ENCODE results near the gene CMTM3. TPM values are rescaled to one million over a fixed set of nuclear protein-coding genes. Genes with fewer than 3 reads are reported as not detected.
"Not testable (repeated sequence)": the region's sequence is repeated elsewhere in the genome, so short reads cannot be mapped to it uniquely, and the experiment has no call there.

Gene CMTM3
- polyA plus RNA-seq, 1 experiment, result 33.5 TPM

DNA sequence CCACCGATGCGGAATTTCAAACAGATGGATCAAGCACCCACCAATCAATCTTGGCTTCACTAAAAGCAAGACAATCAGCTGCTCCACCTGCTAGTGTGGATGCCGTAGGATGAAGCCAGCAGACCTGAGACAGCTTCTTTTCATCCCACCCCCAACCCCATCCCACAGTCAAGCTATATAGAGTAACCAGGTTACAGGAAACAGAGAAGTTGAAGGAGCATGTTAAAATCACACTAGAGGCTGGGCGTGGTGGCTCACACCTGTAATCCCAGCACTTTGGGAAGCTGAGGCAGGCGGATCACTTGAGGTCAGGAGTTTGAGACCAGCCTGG is 54.3 kb downstream of the CMTM3 start:
- Histone ChIP-seq H3K27ac (ENCODE audit: low read depth, low read length) (no peak overlapping the region), H3K9me3 (ENCODE audit: control insufficient read depth, insufficient read depth, low read length) (no peaks in the 10 kb centered on the region), H3K4me3 (ENCODE audit: low read depth, low read length) (no peak overlapping the region), H3K27me3 (ENCODE audit: control insufficient read depth, insufficient read depth, low read length) (no peaks in the 10 kb centered on the region)
- TF ChIP-seq, protein P1, sequence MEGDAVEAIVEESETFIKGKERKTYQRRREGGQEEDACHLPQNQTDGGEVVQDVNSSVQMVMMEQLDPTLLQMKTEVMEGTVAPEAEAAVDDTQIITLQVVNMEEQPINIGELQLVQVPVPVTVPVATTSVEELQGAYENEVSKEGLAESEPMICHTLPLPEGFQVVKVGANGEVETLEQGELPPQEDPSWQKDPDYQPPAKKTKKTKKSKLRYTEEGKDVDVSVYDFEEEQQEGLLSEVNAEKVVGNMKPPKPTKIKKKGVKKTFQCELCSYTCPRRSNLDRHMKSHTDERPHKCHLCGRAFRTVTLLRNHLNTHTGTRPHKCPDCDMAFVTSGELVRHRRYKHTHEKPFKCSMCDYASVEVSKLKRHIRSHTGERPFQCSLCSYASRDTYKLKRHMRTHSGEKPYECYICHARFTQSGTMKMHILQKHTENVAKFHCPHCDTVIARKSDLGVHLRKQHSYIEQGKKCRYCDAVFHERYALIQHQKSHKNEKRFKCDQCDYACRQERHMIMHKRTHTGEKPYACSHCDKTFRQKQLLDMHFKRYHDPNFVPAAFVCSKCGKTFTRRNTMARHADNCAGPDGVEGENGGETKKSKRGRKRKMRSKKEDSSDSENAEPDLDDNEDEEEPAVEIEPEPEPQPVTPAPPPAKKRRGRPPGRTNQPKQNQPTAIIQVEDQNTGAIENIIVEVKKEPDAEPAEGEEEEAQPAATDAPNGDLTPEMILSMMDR (IDR thresholded peaks at IDR 0.05; ENCODE audit: low read depth, low read length), result no peak
- POLR2A ChIA-PET, result no interaction called here
- DNase-seq (ENCODE audit: low read depth, low spot score), result no peak
- CTCF ChIA-PET, result interaction anchor here (1.1 to 6.1 kb wide), 4 partner anchors 8 to 83 kb away, joined by 3 to 118 read pairs (median 4); no protein-coding TSS in a partner anchor

DNA sequence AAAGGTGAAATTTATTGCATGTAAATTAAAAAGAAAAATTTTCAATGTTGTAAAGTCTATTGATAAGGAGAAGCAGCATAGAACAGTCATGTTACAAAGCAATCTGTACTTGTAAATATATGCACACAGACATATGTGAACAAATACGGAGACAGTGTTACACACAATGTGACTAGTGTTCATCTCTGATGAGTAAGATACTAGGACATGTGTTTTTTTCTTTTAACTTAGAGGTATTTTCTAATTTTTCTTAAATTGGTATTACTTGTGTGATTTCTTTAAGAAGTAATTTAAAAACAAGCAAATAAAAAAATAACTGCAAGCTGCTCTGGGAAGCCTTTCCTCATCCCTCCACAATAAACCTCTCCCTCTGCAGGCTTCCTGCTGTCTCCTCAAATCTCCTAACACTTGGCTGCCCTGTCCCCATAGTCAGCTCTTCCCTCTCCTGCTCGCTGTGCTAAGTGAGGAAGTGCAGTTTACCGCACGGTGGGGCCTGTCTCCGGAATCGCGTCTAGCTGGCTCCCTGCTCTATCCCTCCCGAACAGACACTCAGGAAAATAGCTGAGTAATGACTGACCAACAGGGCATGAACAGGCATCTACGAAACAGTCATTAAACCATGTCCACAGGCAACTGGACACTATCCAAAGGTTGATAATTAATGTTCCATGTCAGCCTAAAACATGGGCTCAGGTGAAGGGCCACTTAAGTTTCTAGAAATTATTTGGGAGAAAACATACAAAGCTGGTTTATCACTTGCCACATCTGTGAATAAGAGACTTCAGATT is 56.1 kb downstream of the CMTM3 start:
- peak; percentile 41 for DNase-seq (ENCODE audit: low read depth, low spot score)
- Histone ChIP-seq H3K9me3 (ENCODE audit: control insufficient read depth, insufficient read depth, low read length) (no peaks in the 10 kb centered on the region), H3K27me3 (ENCODE audit: control insufficient read depth, insufficient read depth, low read length) (no peaks in the 10 kb centered on the region), H3K27ac (ENCODE audit: low read depth, low read length) (peak overlapping the region; percentile 79), H3K4me3 (ENCODE audit: low read depth, low read length) (peak overlapping the region; percentile 5; the same call in 1 of the 2 replicates)
- TF ChIP-seq, protein P1 (IDR thresholded peaks at IDR 0.05; ENCODE audit: low read depth, low read length), result peak; percentile 49
- POLR2A ChIA-PET, result interaction anchor here (0.8 to 1.8 kb wide), 6 partner anchors 9 to 91 kb away, joined by 3 to 5 read pairs (median 3); partner anchors contain the start of gene DYNC1LI2
- CTCF ChIA-PET, result interaction anchor here (0.8 to 6.1 kb wide), 14 partner anchors 8 to 212 kb away, joined by 3 to 118 read pairs (median 7); partner anchors contain the start of genes DYNC1LI2 and NAE1

DNA sequence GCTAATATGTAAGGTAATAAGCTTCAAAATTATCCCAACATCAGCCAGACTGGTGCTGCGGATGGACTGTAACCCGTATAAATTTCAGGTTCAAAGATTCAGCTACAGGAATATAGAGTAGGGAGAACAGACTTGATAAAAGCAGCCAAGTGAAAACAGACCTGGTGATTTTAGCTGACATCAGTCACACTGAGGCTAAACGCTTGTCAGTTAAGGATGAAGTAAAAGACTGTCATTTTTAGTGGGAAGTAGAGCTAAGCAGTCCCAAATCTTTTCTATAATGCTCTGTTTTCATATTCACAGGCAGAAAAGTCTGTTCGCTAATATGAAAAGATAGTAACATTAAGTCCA is 56.7 kb downstream of the CMTM3 start:
- CTCF ChIA-PET, result interaction anchor here (0.8 to 6.1 kb wide), 16 partner anchors 8 to 212 kb away, joined by 3 to 118 read pairs (median 6); partner anchors contain the start of genes DYNC1LI2 and NAE1
- no peak overlapping the region for H3K4me3 ChIP-seq (ENCODE audit: low read depth, low read length)
- no peaks in the 10 kb centered on the region for H3K27me3 ChIP-seq (ENCODE audit: control insufficient read depth, insufficient read depth, low read length)
- H3K27ac ChIP-seq (ENCODE audit: low read depth, low read length), result peak overlapping the region; percentile 79
- POLR2A ChIA-PET, result interaction anchor here (0.8 to 1.8 kb wide), 6 partner anchors 10 to 91 kb away, joined by 3 to 5 read pairs (median 3); partner anchors contain the start of gene DYNC1LI2
- TF ChIP-seq, protein P1 (IDR thresholded peaks at IDR 0.05; ENCODE audit: low read depth, low read length), result no peak
- no peak for DNase-seq (ENCODE audit: low read depth, low spot score)
- H3K9me3 ChIP-seq (ENCODE audit: control insufficient read depth, insufficient read depth, low read length), result no peaks in the 10 kb centered on the region

DNA sequence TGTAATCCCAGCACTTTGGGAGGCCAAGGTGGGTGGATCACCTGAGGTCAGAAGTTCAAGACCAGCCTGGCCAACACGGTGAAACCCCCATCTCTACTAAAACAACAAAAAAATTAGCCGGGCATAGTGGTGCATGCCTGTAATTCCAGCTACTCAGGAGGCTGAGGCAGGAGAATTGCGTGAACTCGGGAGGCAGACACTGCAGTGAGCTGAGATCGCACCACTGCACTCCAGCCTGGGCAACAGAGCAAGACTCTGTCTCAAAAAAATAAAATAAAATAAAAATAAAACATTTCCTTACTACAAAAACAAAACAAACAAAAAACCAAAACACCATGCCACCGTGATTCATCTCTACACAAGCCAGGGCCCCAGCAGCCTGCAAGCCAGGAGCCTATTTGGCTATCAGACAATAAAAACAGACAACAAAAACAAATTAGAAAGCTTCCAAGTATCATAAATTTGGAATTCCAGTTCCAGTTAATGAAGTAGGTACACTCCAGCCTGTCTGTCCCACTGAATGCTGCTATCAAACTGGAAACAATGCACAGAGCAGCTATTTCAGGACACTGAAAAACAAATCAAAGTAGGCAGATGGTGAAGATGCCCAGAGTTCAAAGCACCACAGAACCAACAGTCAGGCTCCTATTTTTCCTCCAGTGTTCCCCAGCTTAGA is 57.3 kb downstream of the CMTM3 start:
- POLR2A ChIA-PET, result interaction anchor here (1.0 to 1.8 kb wide), 2 partner anchors 44 to 90 kb away, joined by 3 to 5 read pairs; partner anchors contain the start of gene DYNC1LI2

DNA sequence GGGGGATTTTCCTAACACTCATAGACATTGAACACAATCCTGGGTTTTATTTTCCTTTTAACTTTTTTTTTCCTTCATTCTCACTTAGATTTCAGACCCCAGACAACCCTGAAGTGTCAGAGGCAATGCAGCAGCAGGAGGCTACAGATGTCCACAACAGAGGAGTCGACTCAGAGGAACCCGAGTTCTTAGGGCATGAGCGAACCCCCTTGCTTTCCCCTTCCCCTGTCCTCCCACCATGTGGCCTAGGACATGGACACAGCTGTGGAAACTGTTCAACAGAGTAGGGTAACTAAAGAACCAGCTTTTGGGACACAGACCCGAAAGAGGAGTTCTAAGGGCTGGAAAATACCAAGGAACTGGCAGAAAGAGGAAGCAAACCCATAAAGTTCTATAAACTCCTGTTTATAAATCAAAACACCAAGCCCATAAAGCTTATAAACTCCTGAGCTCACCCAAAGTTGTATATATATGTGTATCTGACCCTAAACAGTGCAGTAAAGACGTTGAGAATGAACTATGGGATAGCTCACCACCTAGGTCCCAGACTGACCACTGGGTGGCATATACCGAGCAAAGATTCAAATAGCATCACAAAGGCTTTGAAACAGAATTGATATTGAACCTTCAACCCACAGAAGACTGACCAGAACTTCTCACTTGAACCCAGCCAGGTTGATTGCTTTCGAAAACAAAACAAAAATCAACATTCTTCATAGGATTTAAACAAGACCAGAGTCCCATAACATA is 58.1 kb downstream of the CMTM3 start:
- Histone ChIP-seq H3K9me3 (ENCODE audit: control insufficient read depth, insufficient read depth, low read length) (no peaks in the 10 kb centered on the region), H3K27ac (ENCODE audit: low read depth, low read length) (no peak overlapping the region), H3K4me3 (ENCODE audit: low read depth, low read length) (no peak overlapping the region), H3K27me3 (ENCODE audit: control insufficient read depth, insufficient read depth, low read length) (no peaks in the 10 kb centered on the region)
- DNase-seq (ENCODE audit: low read depth, low spot score), result no peak
- CTCF ChIA-PET, result interaction anchor here (0.5 to 6.1 kb wide), 32 partner anchors 10 to 258 kb away, joined by 3 to 118 read pairs (median 5); partner anchors contain the start of genes DYNC1LI2 and NAE1
- TF ChIP-seq, protein P1 (IDR thresholded peaks at IDR 0.05; ENCODE audit: low read depth, low read length), result peak; percentile 70
- POLR2A ChIA-PET, result interaction anchor here (0.5 to 1.8 kb wide), 3 partner anchors 21 to 45 kb away, joined by 3 to 5 read pairs (median 4); no protein-coding TSS in a partner anchor

More for the DNA sequence above, 57.3 kb downstream of the CMTM3 start:
- H3K27ac ChIP-seq (ENCODE audit: low read depth, low read length); DNase-seq (ENCODE audit: low read depth, low spot score); H3K9me3 ChIP-seq (ENCODE audit: control insufficient read depth, insufficient read depth, low read length); H3K27me3 ChIP-seq (ENCODE audit: control insufficient read depth, insufficient read depth, low read length); H3K4me3 ChIP-seq (ENCODE audit: low read depth, low read length): not testable (repeated sequence)
- CTCF ChIA-PET, result interaction anchor here (0.5 to 6.1 kb wide), 22 partner anchors 9 to 226 kb away, joined by 3 to 118 read pairs (median 6); partner anchors contain the start of genes DYNC1LI2 and NAE1

Measured in AG04450 (cell line).